ENCODE measurements around the gene PDS5A.
"Not testable (repeated sequence)": the region's sequence is repeated elsewhere in the genome, so short reads cannot be mapped to it uniquely, and the experiment has no call there.

Gene PDS5A, protein sequence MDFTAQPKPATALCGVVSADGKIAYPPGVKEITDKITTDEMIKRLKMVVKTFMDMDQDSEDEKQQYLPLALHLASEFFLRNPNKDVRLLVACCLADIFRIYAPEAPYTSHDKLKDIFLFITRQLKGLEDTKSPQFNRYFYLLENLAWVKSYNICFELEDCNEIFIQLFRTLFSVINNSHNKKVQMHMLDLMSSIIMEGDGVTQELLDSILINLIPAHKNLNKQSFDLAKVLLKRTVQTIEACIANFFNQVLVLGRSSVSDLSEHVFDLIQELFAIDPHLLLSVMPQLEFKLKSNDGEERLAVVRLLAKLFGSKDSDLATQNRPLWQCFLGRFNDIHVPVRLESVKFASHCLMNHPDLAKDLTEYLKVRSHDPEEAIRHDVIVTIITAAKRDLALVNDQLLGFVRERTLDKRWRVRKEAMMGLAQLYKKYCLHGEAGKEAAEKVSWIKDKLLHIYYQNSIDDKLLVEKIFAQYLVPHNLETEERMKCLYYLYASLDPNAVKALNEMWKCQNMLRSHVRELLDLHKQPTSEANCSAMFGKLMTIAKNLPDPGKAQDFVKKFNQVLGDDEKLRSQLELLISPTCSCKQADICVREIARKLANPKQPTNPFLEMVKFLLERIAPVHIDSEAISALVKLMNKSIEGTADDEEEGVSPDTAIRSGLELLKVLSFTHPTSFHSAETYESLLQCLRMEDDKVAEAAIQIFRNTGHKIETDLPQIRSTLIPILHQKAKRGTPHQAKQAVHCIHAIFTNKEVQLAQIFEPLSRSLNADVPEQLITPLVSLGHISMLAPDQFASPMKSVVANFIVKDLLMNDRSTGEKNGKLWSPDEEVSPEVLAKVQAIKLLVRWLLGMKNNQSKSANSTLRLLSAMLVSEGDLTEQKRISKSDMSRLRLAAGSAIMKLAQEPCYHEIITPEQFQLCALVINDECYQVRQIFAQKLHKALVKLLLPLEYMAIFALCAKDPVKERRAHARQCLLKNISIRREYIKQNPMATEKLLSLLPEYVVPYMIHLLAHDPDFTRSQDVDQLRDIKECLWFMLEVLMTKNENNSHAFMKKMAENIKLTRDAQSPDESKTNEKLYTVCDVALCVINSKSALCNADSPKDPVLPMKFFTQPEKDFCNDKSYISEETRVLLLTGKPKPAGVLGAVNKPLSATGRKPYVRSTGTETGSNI (N-terminal part only)

DNA sequence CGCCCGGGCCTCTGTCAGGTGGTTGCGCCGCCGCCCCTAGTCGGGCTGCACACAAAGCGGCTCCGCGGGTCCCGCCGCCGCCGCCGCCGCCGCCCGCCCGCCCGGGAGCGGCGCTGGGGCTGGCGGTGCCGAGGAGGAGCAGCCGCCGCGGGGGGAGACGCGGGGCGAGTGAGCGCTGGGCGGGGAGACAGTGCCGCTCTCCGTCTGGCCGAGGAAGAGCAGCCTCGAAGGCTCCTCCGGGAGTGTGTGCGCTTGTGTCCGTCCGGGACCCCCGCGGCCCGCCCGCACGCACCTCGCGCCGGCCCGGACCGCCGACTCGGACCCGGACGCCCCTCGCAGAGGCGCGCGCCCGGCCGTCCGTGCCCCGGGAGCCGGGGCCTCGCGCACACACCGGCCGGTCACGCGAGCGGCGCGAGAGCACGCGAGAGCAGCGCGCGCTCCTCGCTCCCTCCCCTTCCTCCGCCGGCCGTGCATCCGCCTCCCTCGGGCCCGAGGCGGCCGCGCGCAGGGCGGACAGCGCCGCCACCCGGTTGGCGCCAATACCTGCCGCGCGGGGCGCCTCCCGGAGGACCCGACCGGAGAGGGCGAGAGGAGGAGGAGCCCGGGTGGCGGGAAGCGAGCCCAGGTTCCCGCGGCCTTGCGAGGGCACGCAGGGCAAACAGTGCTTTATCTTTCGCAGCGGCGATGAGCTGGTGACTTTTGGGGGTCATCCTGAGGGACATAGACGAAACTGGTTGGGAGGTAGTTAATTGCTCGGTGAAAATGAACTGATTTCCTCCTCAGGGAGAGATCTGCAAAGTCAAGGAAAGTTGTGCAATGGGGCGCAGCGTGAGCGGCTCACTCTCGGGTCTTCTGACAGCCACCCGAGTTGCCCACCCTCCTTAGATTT lies at the start of gene PDS5A:
Gene PDS5A (minus strand): TSS at position 423 of the 889 bp plus-strand sequence. CDS start 1,334 bp downstream, outside the sequence.
- DNase-seq, result peak; percentile 88

GRCh38 chr4:40024049-40024448 lies 46.3 kb upstream of the PDS5A start:
- not testable (repeated sequence) for DNase-seq

- not testable (repeated sequence) for DNase-seq
These were observed 43.4 kb upstream of the PDS5A start for GRCh38 chr4:40021116-40021515.

DNA sequence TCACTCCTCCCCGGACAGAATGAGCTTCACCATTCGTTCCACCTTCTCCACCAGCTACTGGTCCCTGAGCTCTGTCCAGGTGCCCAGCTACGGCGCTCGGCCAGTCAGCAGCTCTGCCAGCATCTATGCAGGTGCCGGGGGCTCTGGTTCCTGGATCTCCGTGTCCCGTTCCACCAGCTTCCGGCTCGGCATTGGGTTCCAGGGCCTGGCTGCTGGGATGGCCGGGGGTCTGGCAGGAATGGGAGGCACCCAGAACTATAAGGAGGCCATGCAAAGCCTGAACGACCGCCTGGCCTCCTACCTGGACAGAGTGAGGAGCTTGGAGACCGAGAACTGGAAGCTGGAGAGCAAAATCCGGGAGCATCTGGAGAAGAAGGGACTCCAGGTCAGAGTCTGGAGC lies 42.5 kb upstream of the PDS5A start:
- no peak for DNase-seq

DNA sequence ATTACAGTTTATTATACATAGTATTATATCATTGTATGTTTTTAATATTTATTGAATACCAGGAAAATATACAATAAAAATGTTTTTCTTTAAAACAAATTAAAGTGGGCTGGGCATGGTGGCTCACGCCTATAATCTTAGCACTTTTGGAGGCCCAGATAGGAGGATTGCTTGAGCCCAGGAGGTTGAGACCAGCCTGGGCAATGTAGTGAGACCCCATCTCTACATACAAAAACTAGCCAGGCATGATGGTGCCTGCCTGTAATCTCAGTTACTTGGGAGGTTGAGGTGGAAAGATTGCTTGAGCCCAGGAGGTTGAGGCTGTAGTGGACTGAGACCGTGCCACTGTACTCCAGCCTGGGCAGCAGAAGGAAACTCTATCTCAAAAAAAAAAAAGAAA lies 38.3 kb upstream of the PDS5A start:
- DNase-seq, result no peak

GRCh38 chr4:40003986-40004385 lies 26.3 kb upstream of the PDS5A start:
- DNase-seq, result no peak

DNA sequence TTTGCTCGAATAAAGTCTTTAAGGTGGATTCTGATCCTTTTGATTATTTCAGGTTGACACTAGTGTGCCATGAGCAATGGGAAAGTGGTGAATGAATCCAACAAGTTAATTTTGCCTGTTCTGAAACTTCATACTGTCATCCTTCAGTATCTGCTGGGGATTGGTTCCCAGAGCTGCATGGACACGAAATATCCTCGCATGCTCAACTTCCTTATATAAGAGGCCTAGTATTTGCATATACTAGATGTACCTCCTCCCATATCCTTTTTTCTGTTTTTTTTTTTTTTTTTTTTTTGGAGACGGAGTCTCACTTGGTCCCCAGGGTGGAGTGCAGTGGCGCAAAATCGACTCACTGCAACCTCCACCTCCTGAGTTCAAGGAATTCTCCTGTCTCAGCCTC lies 23.0 kb upstream of the PDS5A start:
- DNase-seq, result no peak

DNA sequence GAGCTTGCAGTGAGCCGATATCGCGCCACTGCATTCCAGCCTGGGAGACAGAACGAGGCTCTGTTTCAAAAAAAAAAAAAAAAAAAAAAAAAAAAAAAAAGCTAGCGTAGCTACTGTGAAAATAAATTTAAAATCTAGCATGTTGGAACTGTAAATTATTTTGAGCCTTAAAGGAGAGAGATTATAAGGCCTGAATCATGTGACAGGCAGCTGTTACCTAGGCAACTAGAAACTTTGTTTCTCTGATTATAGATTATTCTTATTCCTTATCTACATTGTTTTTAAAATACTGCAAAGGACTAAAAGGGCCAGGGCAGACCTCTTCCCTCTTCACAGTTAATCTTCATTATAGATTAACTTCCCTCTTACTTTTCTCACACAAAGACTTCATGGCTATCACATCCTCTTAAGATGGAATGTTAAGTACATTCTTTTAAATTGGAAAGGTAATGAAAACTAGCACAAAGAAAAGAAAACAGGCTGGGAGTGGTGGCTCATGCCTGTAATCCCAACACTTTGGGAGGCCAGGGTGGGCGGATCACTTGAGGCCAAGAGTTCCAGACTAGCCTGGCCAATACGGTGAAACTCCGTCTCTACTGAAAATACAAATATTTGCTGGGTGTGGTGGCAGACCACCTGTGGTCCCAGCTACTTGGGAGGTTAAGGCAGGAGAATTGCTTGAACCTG lies 21.1 kb upstream of the PDS5A start:
- DNase-seq, result no peak

- no peak for DNase-seq
These were observed 19.1 kb upstream of the PDS5A start for GRCh38 chr4:39996811-39997210.

DNA sequence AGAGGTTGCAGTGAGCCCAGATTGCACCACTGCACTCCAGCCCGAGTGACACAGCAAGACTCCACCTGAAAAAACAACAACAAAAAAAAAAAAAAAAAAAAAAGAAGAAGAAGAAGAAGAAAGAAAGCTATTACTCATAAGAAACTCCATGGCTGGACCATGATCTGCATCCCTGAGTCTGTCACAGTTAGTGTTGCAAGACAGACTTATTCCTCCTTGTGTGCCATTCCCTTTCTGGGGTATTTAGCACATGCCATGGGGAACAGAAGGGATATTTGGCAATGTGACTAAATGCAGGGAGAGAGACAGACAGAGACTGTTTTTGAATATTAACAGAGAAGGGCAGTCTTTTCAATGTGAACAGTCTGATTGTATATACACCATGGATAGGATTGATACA lies 16.7 kb upstream of the PDS5A start:
- DNase-seq, result no peak

- DNase-seq, result not testable (repeated sequence)
These were observed 11.7 kb upstream of the PDS5A start for GRCh38 chr4:39989381-39989780.

DNA sequence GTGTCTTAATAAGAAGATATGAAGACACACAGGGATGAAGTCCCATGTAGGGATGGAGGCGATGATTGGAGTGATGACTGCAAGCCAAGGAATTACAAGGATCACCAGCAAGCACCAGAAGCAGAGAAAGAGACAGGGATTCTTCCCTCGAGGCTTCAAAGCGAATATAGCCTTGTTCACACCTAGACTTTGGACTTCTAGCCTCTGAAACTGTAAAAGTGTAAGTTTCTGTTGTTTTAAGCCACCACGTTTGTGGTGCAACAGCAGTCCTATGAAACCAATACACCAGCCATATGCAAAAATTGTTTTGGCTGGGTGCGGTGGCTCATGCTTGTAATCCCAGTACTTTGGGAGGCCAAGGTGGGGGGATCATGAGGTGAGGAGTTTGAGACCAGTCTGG lies 9.8 kb upstream of the PDS5A start:
- no peak for DNase-seq

GRCh38 chr4:39978904-39979303 lies 1.2 kb upstream of the PDS5A start:
- DNase-seq, result no peak

DNA sequence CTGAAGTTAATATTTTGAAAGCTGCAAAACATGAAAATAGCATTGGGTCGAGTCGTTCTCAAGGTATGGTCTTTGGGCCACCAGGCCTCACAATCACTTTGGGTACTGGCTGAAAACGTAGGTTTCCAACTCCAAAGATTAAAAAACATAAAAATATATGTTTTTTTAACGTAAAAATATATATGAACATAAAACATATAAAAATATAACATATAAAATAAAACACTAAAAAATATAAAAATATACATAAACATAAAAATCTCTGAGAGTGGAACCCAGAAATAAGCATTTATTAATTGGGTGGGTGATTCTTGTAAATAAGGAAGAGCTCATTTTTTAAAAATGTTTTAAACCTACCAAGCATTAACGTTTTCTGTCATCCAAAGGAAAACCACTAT lies 666 bp upstream of the PDS5A start:
- DNase-seq, result no peak

DNA sequence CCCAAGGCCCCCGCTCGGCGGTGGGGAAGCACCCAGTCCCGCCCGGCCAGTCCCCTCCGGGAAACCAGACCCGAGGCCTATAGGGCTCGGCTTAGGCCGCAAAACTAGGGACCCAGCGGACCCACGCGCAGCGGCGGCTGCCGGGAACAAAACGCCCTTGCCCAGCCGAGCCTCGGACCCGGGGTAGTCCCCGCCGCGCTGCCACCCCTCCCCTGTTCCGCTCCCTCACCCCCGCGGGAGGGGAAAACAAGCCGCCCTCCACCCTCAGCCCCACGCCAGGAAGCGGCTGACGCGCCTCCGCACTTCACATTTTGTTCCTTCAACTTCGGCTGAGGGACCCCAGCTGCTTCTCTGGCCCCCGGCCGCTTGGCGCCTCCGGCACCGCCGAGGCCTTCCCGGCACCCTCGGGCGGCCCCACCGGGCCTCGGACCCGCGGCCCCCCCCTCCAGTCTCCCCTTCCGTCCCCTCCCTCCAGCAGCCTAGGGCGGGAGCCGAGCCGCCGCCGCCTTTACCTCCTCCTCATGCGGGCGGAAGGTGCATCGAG lies 694 bp downstream of the PDS5A start:
- peak; percentile 56 for DNase-seq

DNA sequence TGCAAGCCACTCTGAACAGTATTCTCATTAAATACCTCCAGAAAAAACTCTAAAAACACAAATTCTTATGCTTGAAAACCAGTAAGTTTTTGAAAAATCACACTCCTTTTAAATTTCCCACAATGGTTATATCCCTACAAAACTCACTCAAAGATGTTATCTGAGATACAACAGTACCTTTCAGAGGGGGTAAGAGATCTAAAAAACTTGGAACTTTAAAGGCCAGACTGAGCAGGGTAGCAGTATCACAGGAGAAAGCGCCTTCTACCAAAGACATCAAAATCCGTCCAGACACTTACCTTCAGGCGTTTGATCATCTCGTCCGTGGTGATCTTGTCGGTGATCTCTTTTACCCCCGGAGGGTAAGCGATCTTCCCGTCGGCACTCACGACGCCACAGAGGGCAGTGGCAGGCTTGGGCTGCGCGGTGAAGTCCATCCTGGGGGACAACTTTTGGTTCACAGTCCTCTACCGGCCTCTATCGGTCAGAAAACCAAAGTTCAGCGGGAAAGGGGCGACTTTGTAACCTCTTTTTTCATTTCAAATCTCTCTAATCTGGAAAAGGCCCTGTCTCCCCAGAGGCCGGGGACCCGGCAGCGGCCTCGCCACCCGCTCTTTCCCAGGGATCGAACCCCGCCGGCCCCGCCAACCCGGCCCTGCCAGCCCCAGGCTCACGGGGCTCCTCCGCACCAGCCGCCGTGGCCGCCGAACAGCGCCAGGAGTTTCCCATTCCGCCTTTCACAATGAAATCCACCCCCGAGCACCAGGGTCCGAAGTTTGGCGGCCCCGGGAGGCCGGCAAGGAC lies 1.4 kb downstream of the PDS5A start:
- DNase-seq, result peak; percentile 76

DNA sequence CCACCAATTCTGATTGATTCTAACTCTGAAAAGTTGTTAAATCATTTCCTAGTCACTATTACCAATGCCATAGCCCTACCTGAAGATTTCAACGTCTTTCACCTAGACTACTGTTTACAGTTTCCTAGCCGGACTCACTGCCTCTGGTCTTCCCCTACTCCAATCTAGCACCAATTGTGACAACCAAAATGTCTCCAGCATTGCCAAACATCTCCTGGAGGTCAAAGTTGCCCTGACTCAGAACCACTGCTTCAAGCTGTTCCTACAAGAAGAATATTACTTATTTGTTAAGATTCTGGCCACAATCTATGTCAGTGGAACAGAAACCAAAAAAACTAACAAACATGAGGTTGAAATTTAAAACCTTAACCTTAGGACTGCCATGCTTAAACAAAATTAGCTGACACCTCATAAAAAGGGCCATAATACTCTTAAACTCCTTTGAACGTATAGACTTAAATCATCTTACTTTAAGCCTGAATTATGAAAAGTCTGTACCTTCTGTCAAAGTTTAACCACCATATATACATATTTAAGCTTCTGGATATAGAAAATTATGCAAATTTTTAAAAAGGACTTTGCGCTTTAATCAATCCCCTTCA lies 2.1 kb downstream of the PDS5A start:
- DNase-seq, result no peak

DNA sequence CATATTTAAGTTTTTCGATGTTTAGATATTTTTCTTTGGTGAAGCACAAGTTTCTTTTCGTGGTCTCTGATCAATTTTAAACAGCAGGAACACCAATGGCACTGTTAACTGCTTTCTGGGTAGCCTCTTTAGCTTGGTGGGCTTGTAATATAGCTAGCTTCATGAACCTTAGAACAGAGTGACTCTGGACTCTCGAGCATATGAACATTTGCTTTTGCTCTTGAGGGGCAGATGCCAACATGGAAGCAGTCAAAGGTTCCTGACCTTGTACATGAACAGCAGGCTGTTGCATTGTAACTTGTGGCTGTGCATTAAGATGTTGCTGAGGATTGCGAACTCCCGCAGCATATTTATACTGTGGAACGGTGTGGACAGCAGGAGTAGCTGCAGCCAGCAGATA lies 4.7 kb downstream of the PDS5A start:
- not testable (repeated sequence) for DNase-seq

- no peak for DNase-seq
These were observed 6.8 kb downstream of the PDS5A start for GRCh38 chr4:39970671-39971640.
